Measurements from ENCODE around the gene PLA2G4A.

- TF ChIP-seq REST (IDR thresholded peaks at IDR 0.05; ENCODE audit: unreplicated experiment) (no peak), CTCF (conservative IDR thresholded peaks at IDR 0.05; ENCODE audit: low read depth in 2 of 2) (no peak), EZH2phosphoT487 (IDR thresholded peaks at IDR 0.05; ENCODE audit: unreplicated experiment) (no peak), POLR2AphosphoS5 (IDR thresholded peaks at IDR 0.05; ENCODE audit: low read depth) (no peak), EZH2 (IDR thresholded peaks at IDR 0.05; ENCODE audit: low read depth, unreplicated experiment) (no peak), STAT1 (IDR thresholded peaks at IDR 0.05; ENCODE audit: unreplicated experiment) (no peak), NANOG (IDR thresholded peaks at IDR 0.05; ENCODE audit: borderline replicate concordance) (no peak), JUNB (IDR thresholded peaks at IDR 0.05; ENCODE audit: unreplicated experiment) (no peak)
Measured at GRCh38 chr1:187033693-187034390, 205.1 kb downstream of the PLA2G4A start.
